HepG2 (cell line): ENCODE data around the gene TFAP2E. TPM values are rescaled to one million over a fixed set of nuclear protein-coding genes. Genes with fewer than 3 reads are reported as not detected.

ENCODE experiments used
- ATF3 ChIP-seq: sonication (generic); formaldehyde crosslinking; IDR thresholded peaks from 2 replicates; pipeline ENCODE4 v1.4.0; 2020; ENCODE audit warnings: missing genetic modification reagents
- ATF7 ChIP-seq, 2 experiments: fragments of 450-650 bp in 1 of 2; sonication (generic) in 1 of 2; formaldehyde crosslinking in 1 of 2; IDR thresholded peaks; 2 replicates each; pipeline versions ENCODE4 v1.4.0 to v1.6.1; 2016 to 2020; ENCODE audit warnings: antibody characterized with exemption in 1 of 2, mild to moderate bottlenecking in 1 of 2, missing genetic modification reagents in 1 of 2
- MTA3 ChIP-seq: sonication (generic); formaldehyde crosslinking; IDR thresholded peaks from 2 replicates; pipeline ENCODE4 v1.4.0; 2020; ENCODE audit warnings: missing genetic modification reagents
- NCOA2 ChIP-seq: sonication (generic); formaldehyde crosslinking; IDR thresholded peaks from 2 replicates; pipeline ENCODE4 v1.8.0; 2022; ENCODE audit warnings: inconsistent platforms
- PRDM15 ChIP-seq: sonication (generic); formaldehyde crosslinking; IDR thresholded peaks from 2 replicates; pipeline ENCODE4 v1.4.0; 2020; ENCODE audit warnings: missing genetic modification reagents
- RFXAP ChIP-seq: sonication (generic); formaldehyde crosslinking; IDR thresholded peaks from 2 replicates; pipeline ENCODE4 v1.4.0; 2020; ENCODE audit warnings: missing genetic modification reagents, borderline replicate concordance
- ZHX2 ChIP-seq, 2 experiments: sonication (generic) in 1 of 2; formaldehyde crosslinking in 1 of 2; IDR thresholded peaks; 2 replicates each; pipeline versions ENCODE4 v1.6.1 to v1.9.0; 2014 to 2022; ENCODE audit warnings: antibody characterized with exemption in 1 of 2, borderline replicate concordance in 1 of 2, inconsistent platforms in 1 of 2, low read depth in 1 of 2, missing genetic modification reagents in 1 of 2
- ZNF335 ChIP-seq: sonication (generic); formaldehyde crosslinking; IDR thresholded peaks from 2 replicates; pipeline ENCODE4 v1.4.0; 2020; ENCODE audit warnings: missing genetic modification reagents
- ZNF619 ChIP-seq: sonication (generic); formaldehyde crosslinking; IDR thresholded peaks from 2 replicates; pipeline ENCODE4 v1.4.0; 2020; ENCODE audit warnings: mild to moderate bottlenecking, missing genetic modification reagents
- polyA plus RNA-seq, 8 experiments: library from polyadenylated mRNA; depleted of rRNA in 3 of 8; stranded (reverse) in 7 of 8; unstranded in 1 of 8; fragments of >200 nt; fragmentation: Illumina TruSeq in 4 of 8; extraction: Trizol in 4 of 8; gene quantifications; 2 replicates each; pipeline versions ENCODE4 v1.2.1 to v1.2.3, GENCODE V29; 2011 to 2016; ENCODE audit warnings: low read depth in 4 of 8, missing spikeins in 1 of 8, mixed read lengths in 1 of 8; ENCODE audit not compliant: insufficient read depth in 1 of 8
- total RNA-seq, 5 experiments: library from RNA; depleted of rRNA; stranded (reverse); fragments of >200 nt; fragmentation: Illumina TruSeq; extraction: Trizol; gene quantifications; 2 replicates each; pipeline ENCODE4 v1.2.3, GENCODE V29; 2016; ENCODE audit warnings: low read depth in 1 of 5
- TF ChIP-seq, protein P1 (sequence below): IDR thresholded peaks from 2 replicates; pipeline ENCODE4 v1.6.1; 2016; ENCODE audit warnings: missing biosample characterization, missing genetic modification reagents, low read depth
- TF ChIP-seq, protein P2 (sequence below): sonication (generic); formaldehyde crosslinking; conservative IDR thresholded peaks from 2 replicates; pipeline ENCODE4 v1.4.0; 2020; ENCODE audit warnings: missing genetic modification reagents
- TF ChIP-seq, protein P3 (sequence below): sonication (generic); formaldehyde crosslinking; IDR thresholded peaks from 2 replicates; pipeline ENCODE4 v1.5.0; 2020; ENCODE audit warnings: missing genetic modification reagents

The TFAP2E gene
- total and polyA plus RNA-seq, 2 of the 13 experiments (the other 11 are each of a cell fraction or from before 2014, with no cell fraction given) = 0.31 to 0.41 TPM

DNA sequence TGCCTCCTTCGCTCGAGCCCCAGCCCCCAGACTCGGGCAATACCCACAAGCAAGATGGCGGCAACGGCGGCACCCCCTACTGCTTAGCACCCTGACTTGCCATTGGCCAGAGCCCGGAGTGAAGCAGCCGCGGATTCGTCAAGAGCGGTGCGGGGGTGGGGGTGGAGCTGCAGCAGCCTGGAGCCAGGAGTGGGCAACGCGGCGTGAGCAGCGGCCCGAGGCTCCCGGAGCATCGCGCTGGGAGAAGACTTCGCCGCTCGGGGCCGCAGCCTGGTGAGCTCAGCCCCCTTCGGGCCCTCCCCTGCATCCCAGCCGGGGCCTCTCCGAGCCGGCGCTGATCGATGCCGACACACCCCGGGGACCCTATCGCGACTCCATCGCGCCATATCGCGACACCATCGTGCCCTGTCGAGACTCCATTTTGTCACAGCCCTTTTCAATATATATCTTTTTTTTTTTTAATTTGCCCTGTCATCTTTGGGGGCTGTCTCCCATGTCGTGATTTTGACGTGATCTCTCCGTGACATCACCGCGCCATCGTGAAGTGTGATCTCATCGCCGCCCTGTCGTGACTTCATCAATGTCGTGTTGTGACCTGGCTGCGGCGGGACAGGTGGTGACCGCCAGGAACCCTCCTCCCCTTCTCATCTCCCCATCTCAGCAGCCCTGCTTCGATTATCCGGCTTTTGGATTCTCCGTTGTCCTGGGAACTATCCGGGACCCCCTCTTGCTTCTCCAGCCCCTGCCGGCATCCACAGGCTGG is 15.3 kb upstream of the TFAP2E start, which contains the start of gene NCDN (continued):
- TF ChIP-seq ZHX2 (IDR thresholded peaks at IDR 0.05; ENCODE audit: low read depth) (peak; percentile 95), ZHX2 (CRISPR knock-in tag; IDR thresholded peaks at IDR 0.05; ENCODE audit: borderline replicate concordance) (0 out of 2 replicates have a peak, but pooled peaks have one; percentile 45), ZNF619 (CRISPR knock-in tag) (no peak; the same call in 1 of the 2 replicates), PRDM15 (CRISPR knock-in tag) (no peak), NCOA2 (no peak; the same call in 1 of the 2 replicates), ATF7 (IDR thresholded peaks at IDR 0.05) (peak; percentile 56), ATF7 (CRISPR knock-in tag; IDR thresholded peaks at IDR 0.05) (0 out of 2 replicates have a peak, but pooled peaks have one; percentile 55), RFXAP (CRISPR knock-in tag) (no peak), ATF3 (no peak), ZNF335 (CRISPR knock-in tag) (peak; percentile 39; the same call in 1 of the 2 replicates), MTA3 (CRISPR knock-in tag) (no peak)
- TF ChIP-seq, protein P1, sequence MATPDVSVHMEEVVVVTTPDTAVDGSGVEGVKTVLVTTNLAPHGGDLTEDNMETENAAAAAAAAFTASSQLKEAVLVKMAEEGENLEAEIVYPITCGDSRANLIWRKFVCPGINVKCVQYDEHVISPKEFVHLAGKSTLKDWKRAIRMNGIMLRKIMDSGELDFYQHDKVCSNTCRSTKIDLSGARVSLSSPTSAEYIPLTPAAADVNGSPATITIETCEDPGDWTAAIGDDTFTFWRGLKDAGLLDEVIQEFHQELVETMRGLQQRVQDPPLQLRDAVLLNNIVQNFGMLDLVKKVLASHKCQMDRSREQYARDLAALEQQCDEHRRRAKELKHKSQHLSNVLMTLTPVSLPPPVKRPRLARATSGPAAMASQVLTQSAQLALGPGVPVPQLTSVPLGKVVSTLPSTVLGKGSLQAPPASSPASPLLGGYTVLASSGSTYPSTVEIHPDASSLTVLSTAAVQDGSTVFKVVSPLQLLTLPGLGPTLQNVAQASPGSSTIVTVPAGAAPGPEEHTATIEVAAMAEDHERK = peak; percentile 27; the same call in 1 of the 2 replicates
- TF ChIP-seq, protein P2, sequence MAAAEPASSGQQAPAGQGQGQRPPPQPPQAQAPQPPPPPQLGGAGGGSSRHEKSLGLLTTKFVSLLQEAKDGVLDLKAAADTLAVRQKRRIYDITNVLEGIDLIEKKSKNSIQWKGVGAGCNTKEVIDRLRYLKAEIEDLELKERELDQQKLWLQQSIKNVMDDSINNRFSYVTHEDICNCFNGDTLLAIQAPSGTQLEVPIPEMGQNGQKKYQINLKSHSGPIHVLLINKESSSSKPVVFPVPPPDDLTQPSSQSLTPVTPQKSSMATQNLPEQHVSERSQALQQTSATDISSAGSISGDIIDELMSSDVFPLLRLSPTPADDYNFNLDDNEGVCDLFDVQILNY (CRISPR knock-in tag) = no peak
- TF ChIP-seq, protein P3, sequence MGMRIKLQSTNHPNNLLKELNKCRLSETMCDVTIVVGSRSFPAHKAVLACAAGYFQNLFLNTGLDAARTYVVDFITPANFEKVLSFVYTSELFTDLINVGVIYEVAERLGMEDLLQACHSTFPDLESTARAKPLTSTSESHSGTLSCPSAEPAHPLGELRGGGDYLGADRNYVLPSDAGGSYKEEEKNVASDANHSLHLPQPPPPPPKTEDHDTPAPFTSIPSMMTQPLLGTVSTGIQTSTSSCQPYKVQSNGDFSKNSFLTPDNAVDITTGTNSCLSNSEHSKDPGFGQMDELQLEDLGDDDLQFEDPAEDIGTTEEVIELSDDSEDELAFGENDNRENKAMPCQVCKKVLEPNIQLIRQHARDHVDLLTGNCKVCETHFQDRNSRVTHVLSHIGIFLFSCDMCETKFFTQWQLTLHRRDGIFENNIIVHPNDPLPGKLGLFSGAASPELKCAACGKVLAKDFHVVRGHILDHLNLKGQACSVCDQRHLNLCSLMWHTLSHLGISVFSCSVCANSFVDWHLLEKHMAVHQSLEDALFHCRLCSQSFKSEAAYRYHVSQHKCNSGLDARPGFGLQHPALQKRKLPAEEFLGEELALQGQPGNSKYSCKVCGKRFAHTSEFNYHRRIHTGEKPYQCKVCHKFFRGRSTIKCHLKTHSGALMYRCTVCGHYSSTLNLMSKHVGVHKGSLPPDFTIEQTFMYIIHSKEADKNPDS (CRISPR knock-in tag) = no peak
